HUES64 (cell line): ENCODE results near the gene ADAMTS17.

Experiments used
- H3K27ac ChIP-seq: 2 replicates; pipeline ENCODE4 v1.7.0; 2013; ENCODE audit warnings: low read depth, low read length, inconsistent platforms
- H3K27me3 ChIP-seq: 2 replicates; pipeline ENCODE4 v1.6.1; 2013; ENCODE audit warnings: mild to moderate bottlenecking, low read length; ENCODE audit not compliant: insufficient read depth
- H3K36me3 ChIP-seq: 2 replicates; pipeline ENCODE4 v1.6.1; 2013; ENCODE audit warnings: mild to moderate bottlenecking, low read length; ENCODE audit not compliant: insufficient read depth
- H3K4me1 ChIP-seq: 2 replicates; pipeline ENCODE4 v1.6.1; 2013; ENCODE audit warnings: mild to moderate bottlenecking, low read length, moderate library complexity; ENCODE audit not compliant: insufficient read depth
- H3K4me3 ChIP-seq: 2 replicates; pipeline ENCODE4 v1.5.1; 2013; ENCODE audit warnings: mild to moderate bottlenecking, low read length, moderate library complexity
- H3K9ac ChIP-seq: 2 replicates; pipeline ENCODE4 v1.6.1; 2013; ENCODE audit warnings: mild to moderate bottlenecking, low read depth, low read length
- H3K9me3 ChIP-seq: 2 replicates; pipeline ENCODE4 v1.6.1; 2013; ENCODE audit warnings: low read depth, low read length; ENCODE audit not compliant: insufficient read depth
- WGBS: fragments of 150-250, 120-280 bp; methylation state at CpG from one replicate; pipeline ENCODE4 v1.1.7; 2013; ENCODE audit warnings: missing lambda C conversion rate; 5-methylcytosine and 5-hydroxymethylcytosine counted together

Gene ADAMTS17

GRCh38 chr15:100108346-100108745, 233.4 kb downstream of the ADAMTS17 start:
- 97% methylated on average over 8 of the region's 8 CpGs for WGBS
- no peaks in the 10 kb centered on the region for H3K9me3 ChIP-seq
- no peak overlapping the region for H3K27ac ChIP-seq
- no peaks in the 10 kb centered on the region for H3K27me3 ChIP-seq
- H3K9ac ChIP-seq: no peak overlapping the region
- H3K36me3 ChIP-seq: no peaks in the 10 kb centered on the region
- H3K4me1 ChIP-seq: no peaks in the 10 kb centered on the region
- H3K4me3 ChIP-seq: no peak overlapping the region

GRCh38 chr15:100107606-100108225, 234.1 kb downstream of the ADAMTS17 start:
- Histone ChIP-seq H3K4me3 (no peak overlapping the region), H3K9me3 (no peaks in the 10 kb centered on the region), H3K9ac (no peak overlapping the region), H3K27ac (no peak overlapping the region), H3K4me1 (no peaks in the 10 kb centered on the region), H3K27me3 (no peaks in the 10 kb centered on the region), H3K36me3 (no peaks in the 10 kb centered on the region)
- 93% methylated on average over 11 of the region's 11 CpGs for WGBS

GRCh38 chr15:100107151-100107550, 234.6 kb downstream of the ADAMTS17 start:
- Histone ChIP-seq H3K4me1 (no peaks in the 10 kb centered on the region), H3K4me3 (no peak overlapping the region), H3K9ac (no peak overlapping the region), H3K27me3 (no peaks in the 10 kb centered on the region), H3K27ac (no peak overlapping the region), H3K36me3 (no peaks in the 10 kb centered on the region), H3K9me3 (no peaks in the 10 kb centered on the region)
- 96% methylated on average over 8 of the region's 8 CpGs for WGBS

GRCh38 chr15:100106732-100107131, 235.0 kb downstream of the ADAMTS17 start:
- Histone ChIP-seq H3K4me3 (no peak overlapping the region), H3K9ac (no peak overlapping the region), H3K27ac (no peak overlapping the region), H3K4me1 (no peaks in the 10 kb centered on the region), H3K36me3 (no peaks in the 10 kb centered on the region), H3K27me3 (no peaks in the 10 kb centered on the region), H3K9me3 (no peaks in the 10 kb centered on the region)
- 78% methylated on average over 7 of the region's 8 CpGs for WGBS

GRCh38 chr15:100105101-100105500, 236.7 kb downstream of the ADAMTS17 start:
- Histone ChIP-seq H3K9ac (no peak overlapping the region), H3K36me3 (no peaks in the 10 kb centered on the region), H3K9me3 (no peaks in the 10 kb centered on the region), H3K27ac (no peak overlapping the region), H3K27me3 (no peaks in the 10 kb centered on the region), H3K4me1 (no peaks in the 10 kb centered on the region), H3K4me3 (no peak overlapping the region)
- WGBS: 97% methylated on average over 6 of the region's 6 CpGs

GRCh38 chr15:100104245-100104644, 237.5 kb downstream of the ADAMTS17 start:
- no peak overlapping the region for H3K9ac ChIP-seq
- WGBS: 93% methylated on average over 3 of the region's 3 CpGs

GRCh38 chr15:100103828-100104227, 237.9 kb downstream of the ADAMTS17 start:
- no peak overlapping the region for H3K27ac ChIP-seq
- H3K4me3 ChIP-seq: no peak overlapping the region
- WGBS: 96% methylated on average over 6 of the region's 6 CpGs
- H3K9ac ChIP-seq: no peak overlapping the region
- no peaks in the 10 kb centered on the region for H3K36me3 ChIP-seq
- no peaks in the 10 kb centered on the region for H3K4me1 ChIP-seq
- no peaks in the 10 kb centered on the region for H3K27me3 ChIP-seq
- no peaks in the 10 kb centered on the region for H3K9me3 ChIP-seq

More at GRCh38 chr15:100104245-100104644, 237.5 kb downstream of the ADAMTS17 start:
- H3K36me3 ChIP-seq: no peaks in the 10 kb centered on the region
- H3K27me3 ChIP-seq: no peaks in the 10 kb centered on the region
- no peaks in the 10 kb centered on the region for H3K9me3 ChIP-seq
- no peak overlapping the region for H3K27ac ChIP-seq
- H3K4me3 ChIP-seq: no peak overlapping the region
- H3K4me1 ChIP-seq: no peaks in the 10 kb centered on the region

- Histone ChIP-seq H3K27me3 (no peaks in the 10 kb centered on the region), H3K9me3 (no peaks in the 10 kb centered on the region), H3K4me1 (no peaks in the 10 kb centered on the region), H3K36me3 (no peaks in the 10 kb centered on the region), H3K4me3 (no peak overlapping the region), H3K9ac (no peak overlapping the region), H3K27ac (no peak overlapping the region)
- 97% methylated on average over 12 of the region's 12 CpGs for WGBS
These were observed 240.2 kb downstream of the ADAMTS17 start for GRCh38 chr15:100101426-100102089.

GRCh38 chr15:100100926-100101325, 240.8 kb downstream of the ADAMTS17 start:
- Histone ChIP-seq H3K4me1 (no peaks in the 10 kb centered on the region), H3K36me3 (no peaks in the 10 kb centered on the region), H3K4me3 (no peak overlapping the region), H3K27ac (no peak overlapping the region), H3K9ac (no peak overlapping the region), H3K9me3 (no peaks in the 10 kb centered on the region), H3K27me3 (no peaks in the 10 kb centered on the region)
- 89% methylated on average over 6 of the region's 6 CpGs for WGBS

GRCh38 chr15:100099976-100100375, 241.8 kb downstream of the ADAMTS17 start:
- H3K9ac ChIP-seq: no peak overlapping the region
- WGBS: 87% methylated on average over 12 of the region's 12 CpGs
- H3K9me3 ChIP-seq: no peaks in the 10 kb centered on the region
- H3K27ac ChIP-seq: no peak overlapping the region
- H3K4me3 ChIP-seq: no peak overlapping the region
- H3K36me3 ChIP-seq: no peaks in the 10 kb centered on the region
- H3K27me3 ChIP-seq: no peaks in the 10 kb centered on the region
- H3K4me1 ChIP-seq: no peaks in the 10 kb centered on the region

- WGBS: 96% methylated on average over 3 of the region's 3 CpGs
These were observed 243.1 kb downstream of the ADAMTS17 start for GRCh38 chr15:100098705-100099104.

More at GRCh38 chr15:100098705-100099104, 243.1 kb downstream of the ADAMTS17 start:
- no peak overlapping the region for H3K9ac ChIP-seq
- no peak overlapping the region for H3K27ac ChIP-seq
- no peaks in the 10 kb centered on the region for H3K36me3 ChIP-seq
- H3K4me1 ChIP-seq: no peaks in the 10 kb centered on the region
- H3K9me3 ChIP-seq: no peaks in the 10 kb centered on the region
- no peak overlapping the region for H3K4me3 ChIP-seq
- H3K27me3 ChIP-seq: no peaks in the 10 kb centered on the region
